Smooth muscle cell (in vitro differentiated cells): ENCODE results near the gene PINLYP. TPM values are rescaled to one million over a fixed set of nuclear protein-coding genes. Genes with fewer than 3 reads are reported as not detected.

Source experiments
- DNase-seq: peaks from one replicate; lab custom pipeline; 2025; ENCODE audit not compliant: unreplicated experiment; lab: John Stamatoyannopoulos, UW
- H2AFZ ChIP-seq: fragments of 200-600 bp; sonication (generic); 2 replicates; pipeline ENCODE4 v1.6.0; 2016; ENCODE audit warnings: antibody characterized with exemption, low read depth, mild to moderate bottlenecking
- H3F3A ChIP-seq: fragments of 200-600 bp; sonication (generic); 2 replicates; pipeline ENCODE4 v1.6.0; 2017; ENCODE audit warnings: antibody characterized with exemption, low read depth
- H3K27ac ChIP-seq: fragments of 200-600 bp; sonication (generic); 2 replicates; pipeline ENCODE4 v1.5.1; 2016; ENCODE audit warnings: low read depth, mild to moderate bottlenecking
- H3K27me3 ChIP-seq: fragments of 200-600 bp; sonication (generic); 2 replicates; pipeline ENCODE4 v1.6.1; 2016; ENCODE audit warnings: low read depth, mild to moderate bottlenecking
- H3K36me3 ChIP-seq: fragments of 200-600 bp; sonication (generic); 2 replicates; pipeline ENCODE4 v1.5.1; 2016; ENCODE audit warnings: low read depth
- H3K4me1 ChIP-seq: fragments of 200-600 bp; sonication (generic); 2 replicates; pipeline ENCODE4 v1.5.1; 2016; ENCODE audit warnings: low read depth
- H3K4me2 ChIP-seq: fragments of 200-600 bp; sonication (generic); 2 replicates; pipeline ENCODE4 v1.6.0; 2016; ENCODE audit warnings: mild to moderate bottlenecking
- H3K4me3 ChIP-seq: fragments of 200-600 bp; sonication (generic); 2 replicates; pipeline ENCODE4 v1.5.1; 2016; ENCODE audit warnings: mild to moderate bottlenecking
- H3K79me2 ChIP-seq: fragments of 200-600 bp; sonication (generic); 2 replicates; pipeline ENCODE4 v1.6.0; 2016; ENCODE audit warnings: low read depth, mild to moderate bottlenecking
- H3K9ac ChIP-seq: fragments of 200-600 bp; sonication (generic); 2 replicates; pipeline ENCODE4 v1.6.0; 2016; ENCODE audit warnings: low read depth
- H3K9me3 ChIP-seq: fragments of 200-600 bp; sonication (generic); replicated peaks from 2 replicates; pipeline ENCODE4 v1.5.1; 2016; ENCODE audit warnings: low read depth
- H4K20me1 ChIP-seq: fragments of 200-600 bp; sonication (generic); 2 replicates; pipeline ENCODE4 v1.6.0; 2016; ENCODE audit warnings: low read depth
- WGBS: methylation state at CpG from one replicate; pipeline ENCODE4 v1.1.7; 2016; ENCODE audit warnings: low lambda C conversion rate; 5-methylcytosine and 5-hydroxymethylcytosine counted together
- polyA plus RNA-seq: library from polyadenylated mRNA; unstranded; fragments of >200 nt; fragmentation: Nextera tagmentation; extraction: Ambion mirVana; gene quantifications from 2 replicates; pipeline ENCODE4 v1.2.1, GENCODE V29; 2016
- total RNA-seq: library from RNA; depleted of rRNA; stranded (reverse); fragments of >200 nt; gene quantifications from 2 replicates; pipeline ENCODE4 v1.2.3, GENCODE V29; 2014
- TF ChIP-seq, protein P1 (sequence below): fragments of 200-600 bp; sonication (generic); IDR thresholded peaks from 2 replicates; pipeline ENCODE4 v1.5.1; 2017; ENCODE audit warnings: borderline replicate concordance, mild to moderate bottlenecking, antibody characterized with exemption; ENCODE audit not compliant: insufficient read depth, poor library complexity, severe bottlenecking

Gene PINLYP
- total and polyA plus RNA-seq, 2 experiments from 2014 or later = 1.7 to 2.2 TPM

DNA sequence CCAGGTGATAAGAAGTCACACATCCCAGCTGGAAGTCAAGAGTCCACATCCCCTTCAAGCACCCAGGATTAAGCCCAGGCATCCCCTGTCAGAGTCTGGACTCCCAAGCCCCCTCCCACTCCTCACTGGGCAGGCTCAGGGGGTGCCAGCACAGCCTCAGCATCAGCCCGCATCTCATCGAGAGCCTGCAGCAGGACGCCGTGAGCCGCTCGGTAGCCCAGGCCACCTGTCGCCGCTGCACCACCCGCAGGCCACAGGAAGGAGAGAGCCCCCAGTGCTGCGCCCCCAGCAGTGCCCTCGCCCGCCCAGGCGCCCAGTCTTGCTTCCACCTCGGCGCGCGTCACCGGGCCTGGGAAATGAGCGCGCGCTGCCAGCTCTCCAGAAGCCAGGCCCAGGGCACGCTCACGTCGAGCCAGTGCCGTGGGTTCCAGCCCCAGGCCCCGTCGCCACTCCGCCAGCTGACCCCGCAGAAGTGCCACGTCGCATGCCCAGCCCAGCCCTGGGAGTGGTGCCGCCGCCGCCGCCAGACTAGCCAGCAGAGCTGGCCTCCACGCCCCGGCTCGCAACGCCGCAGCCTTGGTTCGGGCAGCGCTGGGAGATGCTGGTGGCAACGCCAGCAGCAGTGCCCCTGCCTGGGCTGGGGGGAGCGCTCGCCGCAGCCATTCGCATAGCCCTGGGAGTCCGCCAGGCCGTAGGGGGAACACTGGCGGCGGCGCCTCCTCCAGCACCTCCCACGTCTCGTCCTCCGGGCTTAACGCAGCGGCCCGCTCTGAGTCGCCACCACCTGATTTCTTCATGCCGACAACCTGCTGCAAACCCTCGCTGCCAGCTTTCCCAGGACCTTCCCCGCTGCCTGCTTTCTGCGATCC is 16.5 kb downstream of the PINLYP start:
- Histone ChIP-seq H3K9me3 (no peaks in the 10 kb centered on the region), H2AFZ (no peak overlapping the region), H3F3A (no peaks in the 10 kb centered on the region), H4K20me1 (peaks cover 55% of the 10 kb centered on the region), H3K4me3 (no peak overlapping the region), H3K27me3 (no peaks in the 10 kb centered on the region), H3K27ac (no peak overlapping the region), H3K36me3 (no peaks in the 10 kb centered on the region), H3K4me2 (no peak overlapping the region), H3K9ac (no peak overlapping the region), H3K79me2 (peaks cover 46% of the 10 kb centered on the region), H3K4me1 (peaks cover 4% of the 10 kb centered on the region)
- TF ChIP-seq, protein P1, sequence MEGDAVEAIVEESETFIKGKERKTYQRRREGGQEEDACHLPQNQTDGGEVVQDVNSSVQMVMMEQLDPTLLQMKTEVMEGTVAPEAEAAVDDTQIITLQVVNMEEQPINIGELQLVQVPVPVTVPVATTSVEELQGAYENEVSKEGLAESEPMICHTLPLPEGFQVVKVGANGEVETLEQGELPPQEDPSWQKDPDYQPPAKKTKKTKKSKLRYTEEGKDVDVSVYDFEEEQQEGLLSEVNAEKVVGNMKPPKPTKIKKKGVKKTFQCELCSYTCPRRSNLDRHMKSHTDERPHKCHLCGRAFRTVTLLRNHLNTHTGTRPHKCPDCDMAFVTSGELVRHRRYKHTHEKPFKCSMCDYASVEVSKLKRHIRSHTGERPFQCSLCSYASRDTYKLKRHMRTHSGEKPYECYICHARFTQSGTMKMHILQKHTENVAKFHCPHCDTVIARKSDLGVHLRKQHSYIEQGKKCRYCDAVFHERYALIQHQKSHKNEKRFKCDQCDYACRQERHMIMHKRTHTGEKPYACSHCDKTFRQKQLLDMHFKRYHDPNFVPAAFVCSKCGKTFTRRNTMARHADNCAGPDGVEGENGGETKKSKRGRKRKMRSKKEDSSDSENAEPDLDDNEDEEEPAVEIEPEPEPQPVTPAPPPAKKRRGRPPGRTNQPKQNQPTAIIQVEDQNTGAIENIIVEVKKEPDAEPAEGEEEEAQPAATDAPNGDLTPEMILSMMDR = no peak
- no peak for DNase-seq
- 97% methylated on average over 51 of the region's 63 CpGs for WGBS

DNA sequence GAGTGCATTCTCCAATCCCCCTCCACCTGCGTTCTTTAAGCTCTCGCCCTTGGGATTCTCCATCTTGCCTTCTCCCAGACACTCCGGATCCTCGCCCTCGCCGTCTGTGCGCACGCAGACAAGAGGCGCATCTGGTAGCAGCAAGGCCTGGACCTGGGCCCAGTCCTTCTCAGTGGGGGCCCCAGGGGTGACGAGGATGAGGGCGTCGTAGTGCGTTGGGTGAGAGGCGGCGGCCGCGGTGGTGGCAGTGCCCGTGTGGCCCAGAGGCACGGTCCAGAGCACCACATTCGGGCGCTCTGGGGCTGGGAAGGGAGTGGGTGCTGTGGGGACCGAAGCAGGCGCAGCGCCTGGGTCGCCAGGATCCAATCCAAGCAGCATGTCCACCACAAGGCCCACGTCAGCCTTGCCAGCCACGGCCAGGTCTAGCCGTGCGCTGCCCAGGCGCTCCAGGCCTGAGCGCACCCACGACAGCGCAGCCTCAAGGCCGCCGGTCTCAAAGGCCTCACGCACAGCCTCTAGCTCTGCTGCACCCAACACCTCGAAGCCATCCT is 17.3 kb downstream of the PINLYP start:
- Histone ChIP-seq H3K36me3 (no peaks in the 10 kb centered on the region), H4K20me1 (peaks cover 50% of the 10 kb centered on the region), H2AFZ (no peak overlapping the region), H3K4me1 (peaks cover 11% of the 10 kb centered on the region), H3K27ac (no peak overlapping the region), H3K4me2 (no peak overlapping the region), H3K9me3 (no peaks in the 10 kb centered on the region), H3K27me3 (no peaks in the 10 kb centered on the region), H3K9ac (no peak overlapping the region), H3K4me3 (no peak overlapping the region), H3K79me2 (peaks cover 53% of the 10 kb centered on the region), H3F3A (no peaks in the 10 kb centered on the region)
- DNase-seq = no peak
- TF ChIP-seq, protein P1 = no peak
- WGBS = 96% methylated on average over 33 of the region's 37 CpGs

DNA sequence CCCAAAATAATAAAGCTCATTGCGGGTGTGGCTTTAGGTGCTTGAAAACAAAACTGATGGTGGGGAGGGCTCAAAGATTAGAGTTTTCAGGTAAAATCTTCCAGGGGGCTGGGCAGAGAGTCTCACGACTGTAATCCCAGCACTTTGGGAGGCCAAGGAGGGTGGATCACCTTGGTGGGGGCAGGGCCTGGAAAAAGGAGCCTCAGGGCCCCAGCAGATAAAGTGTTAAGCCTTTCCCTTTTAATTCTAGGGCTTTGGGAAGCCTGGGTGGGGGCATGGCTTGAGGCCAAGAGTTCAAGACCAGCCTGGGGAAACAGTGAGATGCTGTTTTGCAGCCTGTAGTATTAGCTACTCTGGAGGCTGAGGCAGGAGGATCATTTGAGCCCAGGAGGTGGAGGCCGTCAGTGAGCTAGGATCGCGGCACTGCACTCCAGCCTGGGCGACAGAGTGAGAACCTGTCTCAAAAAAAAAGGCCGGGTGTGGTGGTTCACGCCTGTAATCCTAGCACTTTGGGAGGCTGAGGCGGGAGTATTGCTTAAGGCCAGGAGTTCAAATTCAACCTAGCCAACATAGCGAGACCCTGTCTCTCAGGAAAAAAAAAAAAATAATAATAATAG is 18.6 kb downstream of the PINLYP start:
- H4K20me1 ChIP-seq = peaks cover 50% of the 10 kb centered on the region
- H3K36me3 ChIP-seq = no peaks in the 10 kb centered on the region
- peaks cover 58% of the 10 kb centered on the region for H3K79me2 ChIP-seq
- peak overlapping the region; percentile 81 for H3K4me3 ChIP-seq
- H3F3A ChIP-seq = no peaks in the 10 kb centered on the region
- H3K4me1 ChIP-seq = peaks cover 13% of the 10 kb centered on the region
- no peak for DNase-seq
- WGBS = 97% methylated on average over 10 of the region's 10 CpGs
- no peaks in the 10 kb centered on the region for H3K27me3 ChIP-seq
- peak overlapping the region; percentile 96 for H3K9ac ChIP-seq
- H2AFZ ChIP-seq = no peak overlapping the region
- peak overlapping the region; percentile 100 for H3K27ac ChIP-seq
- H3K9me3 ChIP-seq = no peaks in the 10 kb centered on the region
- TF ChIP-seq, protein P1 = no peak
- peak overlapping the region; percentile 91 for H3K4me2 ChIP-seq
